Neuronal stem cell (in vitro differentiated cells): ENCODE data around the gene GABBR2.
A peak's percentile ranks its signal among the peaks of the same experiment; 100 is the strongest.

Experiments used
- DNase-seq: peaks from one replicate; pipeline ENCODE4 v3.0.0-alpha.2; 2013; ENCODE audit warnings: low spot score
- H2AFZ ChIP-seq: one replicate; pipeline ENCODE4 v1.6.1; 2013; ENCODE audit warnings: mild to moderate bottlenecking, low read length, inconsistent platforms
- H2AK5ac ChIP-seq: 2 replicates; pipeline ENCODE4 v1.6.1; 2013; ENCODE audit warnings: low read depth, mild to moderate bottlenecking, inconsistent platforms, low read length, moderate library complexity, mixed read lengths
- H2BK120ac ChIP-seq: 2 replicates; pipeline ENCODE4 v1.6.1; 2013; ENCODE audit warnings: low read depth, mild to moderate bottlenecking, inconsistent platforms, low read length, moderate library complexity, mixed read lengths
- H2BK12ac ChIP-seq: one replicate; pipeline ENCODE4 v1.6.1; 2013; ENCODE audit warnings: low read length, inconsistent platforms
- H2BK15ac ChIP-seq: 2 replicates; pipeline ENCODE4 v1.6.1; 2013; ENCODE audit warnings: mild to moderate bottlenecking, low read length, inconsistent platforms, mixed read lengths
- H2BK5ac ChIP-seq: one replicate; pipeline ENCODE4 v1.6.1; 2013; ENCODE audit warnings: inconsistent platforms, mild to moderate bottlenecking, low read length, moderate library complexity
- H3K14ac ChIP-seq: one replicate; pipeline ENCODE4 v1.6.1; 2013; ENCODE audit warnings: low read length, inconsistent platforms
- H3K18ac ChIP-seq: 2 replicates; pipeline ENCODE4 v1.6.1; 2013; ENCODE audit warnings: low read length, inconsistent platforms
- H3K23ac ChIP-seq: 2 replicates; pipeline ENCODE4 v1.6.1; 2013; ENCODE audit warnings: low read depth, mild to moderate bottlenecking, mixed read lengths, low read length, inconsistent platforms; ENCODE audit not compliant: poor library complexity
- H3K27ac ChIP-seq: replicated peaks from 3 replicates; pipeline ENCODE4 v1.5.1; 2013; ENCODE audit warnings: low read length, inconsistent platforms
- H3K27me3 ChIP-seq, 3 experiments: 2 replicates each; pipeline ENCODE4 v1.6.1; 2013; ENCODE audit warnings: low read length in 3 of 3, mild to moderate bottlenecking in 2 of 3, inconsistent platforms in 1 of 3, low read depth in 1 of 3, mixed read lengths in 1 of 3, moderate library complexity in 1 of 3; ENCODE audit not compliant: control insufficient read depth in 3 of 3, insufficient read depth in 3 of 3
- H3K36me3 ChIP-seq, 2 donors: replicated peaks in 1 of 2; 2 replicates each; pipeline ENCODE4 v1.6.1; 2013; ENCODE audit warnings: low read length in 2 of 2; ENCODE audit not compliant: control insufficient read depth in 2 of 2, insufficient read depth in 2 of 2
- H3K4ac ChIP-seq: 2 replicates; pipeline ENCODE4 v1.6.1; 2013; ENCODE audit warnings: inconsistent platforms, mild to moderate bottlenecking, low read length, moderate library complexity
- H3K4me1 ChIP-seq, 2 donors: 1 replicate in 1 of 2; 2 replicates in 1 of 2; pipeline ENCODE4 v1.6.1; 2013; ENCODE audit warnings: low read length in 2 of 2, low read depth in 1 of 2; ENCODE audit not compliant: control insufficient read depth in 2 of 2, insufficient read depth in 1 of 2
- H3K4me2 ChIP-seq: one replicate; pipeline ENCODE4 v1.6.1; 2013; ENCODE audit warnings: mild to moderate bottlenecking, low read length, inconsistent platforms; ENCODE audit not compliant: insufficient read depth, poor library complexity, severe bottlenecking
- H3K4me3 ChIP-seq, 2 donors: 2 replicates each; pipeline ENCODE4 v1.5.1; 2013; ENCODE audit warnings: low read length in 2 of 2, mild to moderate bottlenecking in 2 of 2, inconsistent platforms in 1 of 2, moderate library complexity in 1 of 2
- H3K79me1 ChIP-seq: one replicate; pipeline ENCODE4 v1.6.1; 2013; ENCODE audit warnings: low read depth, mild to moderate bottlenecking, inconsistent platforms, low read length, moderate library complexity
- H3K9ac ChIP-seq: one replicate; pipeline ENCODE4 v1.6.1; 2013; ENCODE audit warnings: mild to moderate bottlenecking, low read depth, low read length, inconsistent platforms; ENCODE audit not compliant: poor library complexity
- H3K9me3 ChIP-seq, 2 donors: replicated peaks in 1 of 2; 2 replicates each; pipeline versions ENCODE3 to v1.6.1; 2013; ENCODE audit warnings: low read length in 2 of 2, mild to moderate bottlenecking in 2 of 2, inconsistent platforms in 1 of 2, low read depth in 1 of 2, mixed read lengths in 1 of 2, moderate library complexity in 1 of 2; ENCODE audit not compliant: control insufficient read depth in 2 of 2, insufficient read depth in 1 of 2
- H4K8ac ChIP-seq: one replicate; pipeline ENCODE4 v1.6.1; 2013; ENCODE audit warnings: low read depth, mild to moderate bottlenecking, inconsistent platforms, low read length, moderate library complexity
- H4K91ac ChIP-seq: one replicate; pipeline ENCODE4 v1.6.1; 2013; ENCODE audit warnings: low read length, low read depth, mild to moderate bottlenecking, inconsistent platforms; ENCODE audit not compliant: poor library complexity
- WGBS, 2 donors: extraction: QIAGEN DNeasy Blood & Tissue Kit; methylation state at CpG; one replicate each; pipeline ENCODE4 v1.1.7; 2013; ENCODE audit warnings: missing lambda C conversion rate in 2 of 2, mixed read lengths in 1 of 2; ENCODE audit not compliant: insufficient read length in 2 of 2, insufficient replicate concordance in 1 of 2; ENCODE audit errors: extremely low coverage in 2 of 2; 5-methylcytosine and 5-hydroxymethylcytosine counted together

GABBR2 gene

DNA sequence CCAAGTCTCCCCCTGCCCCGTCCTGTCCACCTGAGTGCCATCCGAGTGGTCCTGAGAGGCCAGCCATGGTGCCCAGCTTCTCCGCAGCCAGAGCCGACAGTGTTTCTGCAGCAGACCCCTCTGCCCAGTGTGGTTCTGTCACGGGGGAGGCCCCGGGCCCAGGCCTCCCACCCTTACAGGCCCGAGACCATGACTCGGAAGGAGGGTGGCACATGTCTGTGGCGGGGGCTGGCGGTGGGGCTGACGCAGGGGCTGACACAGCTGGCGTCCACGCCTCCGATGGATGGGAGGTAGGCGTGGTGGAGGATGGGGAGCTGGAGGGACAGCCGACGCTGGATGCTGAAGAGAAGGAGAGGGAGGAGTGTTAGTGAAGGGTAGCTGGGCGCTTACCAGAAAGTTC lies 418.3 kb downstream of the GABBR2 start:
- no peak for DNase-seq
- Histone ChIP-seq H3K18ac (no peak overlapping the region), H2BK15ac (no peak overlapping the region), H3K14ac (no peak overlapping the region), H4K8ac (no peak overlapping the region), H3K4me3 (no peak overlapping the region), H2AK5ac (no peak overlapping the region), H3K27ac (no peak overlapping the region), H3K4ac (no peak overlapping the region), H3K4me1 (peaks cover 4 to 26% of the 10 kb centered on the region in 2 donors), H3K27me3 (peaks cover 0 to 13% (median 0%) of the 10 kb centered on the region in 3 experiments), H2AFZ (no peak overlapping the region), H2BK5ac (no peak overlapping the region), H3K4me2 (no peak overlapping the region), H3K9me3 (peaks cover 0 to 2% of the 10 kb centered on the region in 2 donors), H3K79me1 (no peaks in the 10 kb centered on the region), H4K91ac (no peak overlapping the region), H2BK12ac (no peak overlapping the region), H3K23ac (no peak overlapping the region), H2BK120ac (no peak overlapping the region), H3K36me3 (no peaks in the 10 kb centered on the region), H3K9ac (no peak overlapping the region)
- no CpG with 5 or more reads among the region's 18 CpGs for WGBS, 2 donors

DNA sequence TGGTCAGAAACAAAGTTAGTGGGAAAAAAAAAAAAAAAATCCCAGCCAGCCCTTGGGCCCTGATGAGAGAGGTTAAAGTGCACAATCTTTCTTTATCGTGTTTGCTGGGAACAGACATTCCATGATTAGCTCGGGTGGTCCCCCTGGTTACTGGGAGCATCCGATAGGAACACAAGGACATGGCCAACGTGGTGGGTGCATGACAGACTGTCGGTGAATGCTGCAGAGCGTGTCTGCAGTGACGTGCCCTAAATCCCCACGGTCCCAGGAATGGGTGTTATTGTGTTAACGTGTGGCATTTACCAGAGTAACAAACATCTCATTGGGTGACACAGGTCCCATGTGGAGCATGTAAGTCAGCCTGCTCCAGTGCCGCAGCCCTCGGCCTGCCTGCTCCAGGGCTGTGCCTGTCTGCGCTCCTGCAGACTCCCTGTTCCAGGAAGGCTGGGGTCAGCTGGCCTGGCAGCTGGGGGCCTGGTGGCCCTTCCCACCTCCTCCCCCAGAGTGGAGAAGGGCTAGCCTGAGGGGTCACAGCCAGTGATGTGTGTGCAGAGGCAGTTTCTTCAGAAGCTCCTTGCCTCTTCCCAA lies 419.0 kb downstream of the GABBR2 start:
- H3K4ac ChIP-seq, result no peak overlapping the region
- no CpG with 5 or more reads among the region's 12 CpGs for WGBS, 2 donors
- H2AK5ac ChIP-seq, result no peak overlapping the region
- no peak overlapping the region for H2BK5ac ChIP-seq
- H4K91ac ChIP-seq, result no peak overlapping the region
- H3K23ac ChIP-seq, result peak overlapping the region; percentile 34
- H3K4me1 ChIP-seq, result peaks cover 4 to 26% of the 10 kb centered on the region in 2 donors
- no peaks in the 10 kb centered on the region for H3K36me3 ChIP-seq
- no peak overlapping the region for H3K27ac ChIP-seq
- H3K4me3 ChIP-seq, result peak overlapping the region in 1 of 2 donors; percentile 53
- no peaks in the 10 kb centered on the region for H3K79me1 ChIP-seq
- DNase-seq, result no peak
- H3K27me3 ChIP-seq, result peaks cover 0 to 13% (median 0%) of the 10 kb centered on the region in 3 experiments
- H3K18ac ChIP-seq, result peak overlapping the region; percentile 71
- no peak overlapping the region for H2BK15ac ChIP-seq
- no peak overlapping the region for H2BK12ac ChIP-seq
- H4K8ac ChIP-seq, result no peak overlapping the region
- H3K14ac ChIP-seq, result no peak overlapping the region
- no peak overlapping the region for H3K4me2 ChIP-seq
- H3K9me3 ChIP-seq, result peaks cover 0 to 2% of the 10 kb centered on the region in 2 donors
- H2BK120ac ChIP-seq, result no peak overlapping the region
- H3K9ac ChIP-seq, result no peak overlapping the region
- peak overlapping the region; percentile 22 for H2AFZ ChIP-seq

- Histone ChIP-seq H3K14ac (no peak overlapping the region), H3K4me2 (no peak overlapping the region), H3K27ac (no peak overlapping the region), H4K8ac (no peak overlapping the region), H3K36me3 (no peaks in the 10 kb centered on the region), H2AFZ (no peak overlapping the region), H3K79me1 (no peaks in the 10 kb centered on the region), H3K23ac (no peak overlapping the region), H2BK15ac (no peak overlapping the region), H3K4me3 (no peak overlapping the region), H3K9ac (no peak overlapping the region), H2BK120ac (no peak overlapping the region), H3K9me3 (peaks cover 0 to 2% of the 10 kb centered on the region in 2 donors), H3K4ac (no peak overlapping the region), H3K18ac (no peak overlapping the region), H4K91ac (no peak overlapping the region), H2BK5ac (no peak overlapping the region), H2BK12ac (no peak overlapping the region), H3K4me1 (peaks cover 4 to 26% of the 10 kb centered on the region in 2 donors), H2AK5ac (no peak overlapping the region), H3K27me3 (peaks cover 0 to 14% (median 0%) of the 10 kb centered on the region in 3 experiments)
- no CpG with 5 or more reads among the region's 5 CpGs for WGBS, 2 donors
- no peak for DNase-seq
These were observed 419.9 kb downstream of the GABBR2 start for GRCh38 chr9:98288881-98289280.

- H3K18ac ChIP-seq, result no peak overlapping the region
These were observed 421.4 kb downstream of the GABBR2 start for GRCh38 chr9:98287384-98287783.

More at GRCh38 chr9:98287384-98287783, 421.4 kb downstream of the GABBR2 start:
- Histone ChIP-seq H2AK5ac (no peak overlapping the region), H2AFZ (no peak overlapping the region), H3K14ac (no peak overlapping the region), H2BK12ac (no peak overlapping the region), H3K9ac (no peak overlapping the region), H3K4me2 (no peak overlapping the region), H3K23ac (no peak overlapping the region), H3K36me3 (no peaks in the 10 kb centered on the region), H2BK5ac (no peak overlapping the region), H2BK120ac (no peak overlapping the region), H2BK15ac (no peak overlapping the region), H3K9me3 (no peaks in the 10 kb centered on the region), H4K8ac (no peak overlapping the region), H3K27ac (no peak overlapping the region), H3K4me3 (no peak overlapping the region), H3K4ac (no peak overlapping the region), H3K27me3 (peaks cover 0 to 13% (median 0%) of the 10 kb centered on the region in 3 experiments), H3K79me1 (no peaks in the 10 kb centered on the region), H3K4me1 (peaks cover 4 to 26% of the 10 kb centered on the region in 2 donors), H4K91ac (no peak overlapping the region)
- no CpG with 5 or more reads among the region's 4 CpGs for WGBS, 2 donors
- no peak for DNase-seq
